Measurements from ENCODE around the gene TIMP4. TPM values are rescaled to one million over a fixed set of nuclear protein-coding genes. Genes with fewer than 3 reads are reported as not detected.
A peak's percentile ranks its signal among the peaks of the same experiment; 100 is the strongest.

Gene TIMP4
- polyA plus RNA-seq, 2 of the 4 experiments (the other 2 are of a cell fraction), result 15.7 to 16.0 TPM

DNA sequence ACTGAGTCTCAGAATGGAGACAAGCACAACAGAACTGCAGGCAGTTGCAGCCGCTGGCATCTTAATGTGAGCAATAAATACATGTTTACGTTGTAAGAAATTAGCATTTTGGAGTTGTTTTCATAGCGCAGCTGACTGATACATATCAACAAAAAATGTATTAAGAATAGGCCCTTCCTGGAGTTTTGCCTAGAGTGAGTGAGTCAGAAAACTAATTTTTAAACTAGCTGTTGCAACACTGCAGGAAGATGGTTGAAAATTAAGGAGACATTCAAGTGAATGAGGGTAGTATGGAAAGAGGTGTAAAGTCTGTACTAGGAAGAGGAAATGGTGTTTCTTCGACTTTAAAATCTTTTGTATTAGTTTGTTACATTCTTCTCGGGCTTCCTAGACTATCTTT, 39.6 kb upstream of the TIMP4 start (continued):
- TF ChIP-seq ZFP36 (IDR thresholded peaks at IDR 0.05; ENCODE audit: borderline replicate concordance, partially characterized antibody) (no peak), POLR2AphosphoS2 (conservative IDR thresholded peaks at IDR 0.05; ENCODE audit: low read length) (no peak)
- TF ChIP-seq, protein P1, sequence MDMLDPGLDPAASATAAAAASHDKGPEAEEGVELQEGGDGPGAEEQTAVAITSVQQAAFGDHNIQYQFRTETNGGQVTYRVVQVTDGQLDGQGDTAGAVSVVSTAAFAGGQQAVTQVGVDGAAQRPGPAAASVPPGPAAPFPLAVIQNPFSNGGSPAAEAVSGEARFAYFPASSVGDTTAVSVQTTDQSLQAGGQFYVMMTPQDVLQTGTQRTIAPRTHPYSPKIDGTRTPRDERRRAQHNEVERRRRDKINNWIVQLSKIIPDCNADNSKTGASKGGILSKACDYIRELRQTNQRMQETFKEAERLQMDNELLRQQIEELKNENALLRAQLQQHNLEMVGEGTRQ (IDR thresholded peaks at IDR 0.05), result no peak

DNA sequence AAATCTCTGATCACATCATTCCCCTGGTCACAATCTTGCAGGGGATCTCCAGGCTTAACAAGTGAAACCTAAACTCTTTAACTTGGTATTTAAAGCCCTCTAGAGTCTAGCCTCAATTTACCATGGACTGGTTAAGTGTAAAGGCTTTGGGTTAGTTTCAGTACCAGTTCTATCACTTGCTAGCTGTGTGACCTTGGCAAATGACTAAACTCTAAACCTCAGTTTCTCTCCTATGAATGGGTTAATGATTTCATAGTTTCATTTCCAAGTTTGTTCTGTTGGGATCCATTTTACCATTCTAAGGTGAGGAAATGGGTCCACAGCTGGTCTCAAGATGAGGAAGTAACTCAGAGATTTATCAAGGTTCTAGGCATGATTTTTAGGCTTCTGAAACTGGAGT, 38.8 kb upstream of the TIMP4 start:
- TF ChIP-seq HOXB13 (CRISPR knock-in tag; IDR thresholded peaks at IDR 0.05; ENCODE audit: low read depth), result no peak
- ChIA-PET CTCF (interaction anchor here (3.2 to 32.2 kb wide), 3 partner anchors 19 to 282 kb away, joined by 15 to 976 read pairs (median 239); partner anchors contain the start of gene TIMP4), POLR2A (no interaction called here)
- no peak overlapping the region for H3K4me2 ChIP-seq
- H3K4me3 ChIP-seq, result no peak overlapping the region
- H3K27ac ChIP-seq, result peak overlapping the region; percentile 60 to 94; a peak in 5 of 6 replicates
- DNase-seq (ENCODE audit: low read depth in 1 of 2, low spot score in 1 of 2) (no peak), FAIRE-seq (no peak), ATAC-seq (no peak)
- H3K4me1 ChIP-seq, result peaks cover 58% of the 10 kb centered on the region
- no peaks in the 10 kb centered on the region for H3K9me3 ChIP-seq

DNA sequence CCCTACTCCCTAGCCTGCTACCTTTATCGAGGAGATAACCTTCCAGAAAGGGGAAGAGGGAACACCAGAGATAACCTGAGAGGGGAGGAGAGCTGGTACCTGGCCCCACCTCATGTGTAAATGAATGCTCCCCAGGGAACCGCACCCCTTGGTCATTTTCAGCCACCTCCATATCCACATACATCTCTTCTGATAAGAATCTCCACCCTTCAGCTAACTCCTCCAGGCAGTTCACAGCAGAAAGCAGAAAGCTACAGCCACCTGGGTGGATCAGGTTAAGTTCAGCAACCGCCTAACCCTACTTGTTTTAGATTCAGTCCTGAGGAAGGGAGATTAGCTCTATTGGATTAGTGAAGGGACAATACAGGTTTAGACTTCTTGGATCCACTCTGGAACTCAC, 38.0 kb upstream of the TIMP4 start:
- POLR2A ChIA-PET, result no interaction called here
- no peak overlapping the region for H3K4me2 ChIP-seq

DNA sequence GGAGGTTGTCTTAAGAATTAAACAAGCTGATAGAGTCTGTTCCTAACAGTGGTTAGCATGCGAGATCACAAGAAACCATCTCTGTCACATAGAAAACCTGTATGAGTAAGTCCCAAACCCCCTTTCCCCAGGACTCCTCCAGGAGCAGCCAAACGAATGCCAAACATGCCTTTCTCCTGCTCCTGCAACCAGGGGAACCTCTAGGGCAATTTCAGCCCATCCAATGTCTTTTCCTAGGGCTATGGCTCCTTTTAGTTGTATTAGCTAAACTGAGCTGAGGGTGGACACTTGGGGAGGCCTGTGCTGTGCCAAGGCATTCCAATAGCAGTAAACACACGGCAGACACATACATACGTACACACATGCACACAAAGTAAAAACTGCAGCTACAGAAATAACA, 36.5 kb upstream of the TIMP4 start:
- no peak for DNase-seq (ENCODE audit: low read depth in 1 of 2, low spot score in 1 of 2)
- peak overlapping the region; percentile 80 for H3K4me2 ChIP-seq
- no peak; a peak in 1 of 6 replicates for ATAC-seq
- no peak for FAIRE-seq
- TF ChIP-seq NFE2L2 (conservative IDR thresholded peaks at IDR 0.05; ENCODE audit: low read length), result no peak
- no peak for TF ChIP-seq PHF8 (IDR thresholded peaks at IDR 0.05; ENCODE audit: borderline replicate concordance, low read depth)
- TF ChIP-seq SMC3 (IDR thresholded peaks at IDR 0.05), result no peak
- no peak for TF ChIP-seq MAFK (IDR thresholded peaks at IDR 0.05; ENCODE audit: partially characterized antibody)
- TF ChIP-seq ZSCAN20 (CRISPR knock-in tag; IDR thresholded peaks at IDR 0.05), result no peak
- TF ChIP-seq EHF (CRISPR knock-in tag; IDR thresholded peaks at IDR 0.05), result no peak
- no peak for TF ChIP-seq GATA3 (IDR thresholded peaks at IDR 0.05; ENCODE audit: borderline replicate concordance)
- TF ChIP-seq HOXB5 (CRISPR knock-in tag; IDR thresholded peaks at IDR 0.05), result no peak
- TF ChIP-seq RAD21 (conservative IDR thresholded peaks at IDR 0.05 in 1 of 2, IDR thresholded peaks at IDR 0.05 in 1 of 2), result no peak
- TF ChIP-seq, protein P2, sequence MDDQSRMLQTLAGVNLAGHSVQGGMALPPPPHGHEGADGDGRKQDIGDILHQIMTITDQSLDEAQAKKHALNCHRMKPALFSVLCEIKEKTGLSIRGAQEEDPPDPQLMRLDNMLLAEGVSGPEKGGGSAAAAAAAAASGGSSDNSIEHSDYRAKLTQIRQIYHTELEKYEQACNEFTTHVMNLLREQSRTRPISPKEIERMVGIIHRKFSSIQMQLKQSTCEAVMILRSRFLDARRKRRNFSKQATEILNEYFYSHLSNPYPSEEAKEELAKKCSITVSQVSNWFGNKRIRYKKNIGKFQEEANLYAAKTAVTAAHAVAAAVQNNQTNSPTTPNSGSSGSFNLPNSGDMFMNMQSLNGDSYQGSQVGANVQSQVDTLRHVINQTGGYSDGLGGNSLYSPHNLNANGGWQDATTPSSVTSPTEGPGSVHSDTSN (IDR thresholded peaks at IDR 0.05), result no peak
- TF ChIP-seq TP53 (CRISPR knock-in tag; IDR thresholded peaks at IDR 0.05), result no peak
- H3K9me3 ChIP-seq, result no peaks in the 10 kb centered on the region
- H3K4me3 ChIP-seq, result no peak overlapping the region
- 78% methylated on average over 4 of the region's 4 CpGs for WGBS (ENCODE audit: missing lambda C conversion rate)
- CTCF ChIA-PET, result interaction anchor here (0.6 to 32.2 kb wide), 16 partner anchors 9 to 290 kb away, joined by 3 to 976 read pairs (median 4); partner anchors contain the start of genes TIMP4 and TSEN2
- H3K27ac ChIP-seq, result peak overlapping the region; percentile 90 to 94
- POLR2A ChIA-PET, result interaction anchor here (0.6 to 1.1 kb wide), 2 partner anchors 37 to 91 kb away, joined by 3 to 5 read pairs; partner anchors contain the start of gene TIMP4
- peaks cover 62% of the 10 kb centered on the region for H3K4me1 ChIP-seq

More for the DNA sequence above, 38.0 kb upstream of the TIMP4 start:
- WGBS (ENCODE audit: missing lambda C conversion rate), result 87% methylated on average over 3 of the region's 3 CpGs
- CTCF ChIA-PET, result interaction anchor here (1.0 to 32.2 kb wide), 5 partner anchors 9 to 510 kb away, joined by 3 to 976 read pairs (median 15); partner anchors contain the start of gene TIMP4
- peak overlapping the region; percentile 60 to 94; a peak in 5 of 6 replicates for H3K27ac ChIP-seq
- TF ChIP-seq ESRRA (IDR thresholded peaks at IDR 0.05; ENCODE audit: borderline replicate concordance, low read length) (no peak), HOXB5 (CRISPR knock-in tag; IDR thresholded peaks at IDR 0.05) (no peak), EHMT2 (IDR thresholded peaks at IDR 0.05; ENCODE audit: low read depth) (no peak), JUN (IDR thresholded peaks at IDR 0.05) (no peak), BHLHE40 (IDR thresholded peaks at IDR 0.05; ENCODE audit: low read depth, low read length) (no peak), CHD2 (IDR thresholded peaks at IDR 0.05; ENCODE audit: low read length, partially characterized antibody) (no peak), NPAS2 (CRISPR knock-in tag; IDR thresholded peaks at IDR 0.05; ENCODE audit: borderline replicate concordance) (no peak)
- TF ChIP-seq, protein P3, sequence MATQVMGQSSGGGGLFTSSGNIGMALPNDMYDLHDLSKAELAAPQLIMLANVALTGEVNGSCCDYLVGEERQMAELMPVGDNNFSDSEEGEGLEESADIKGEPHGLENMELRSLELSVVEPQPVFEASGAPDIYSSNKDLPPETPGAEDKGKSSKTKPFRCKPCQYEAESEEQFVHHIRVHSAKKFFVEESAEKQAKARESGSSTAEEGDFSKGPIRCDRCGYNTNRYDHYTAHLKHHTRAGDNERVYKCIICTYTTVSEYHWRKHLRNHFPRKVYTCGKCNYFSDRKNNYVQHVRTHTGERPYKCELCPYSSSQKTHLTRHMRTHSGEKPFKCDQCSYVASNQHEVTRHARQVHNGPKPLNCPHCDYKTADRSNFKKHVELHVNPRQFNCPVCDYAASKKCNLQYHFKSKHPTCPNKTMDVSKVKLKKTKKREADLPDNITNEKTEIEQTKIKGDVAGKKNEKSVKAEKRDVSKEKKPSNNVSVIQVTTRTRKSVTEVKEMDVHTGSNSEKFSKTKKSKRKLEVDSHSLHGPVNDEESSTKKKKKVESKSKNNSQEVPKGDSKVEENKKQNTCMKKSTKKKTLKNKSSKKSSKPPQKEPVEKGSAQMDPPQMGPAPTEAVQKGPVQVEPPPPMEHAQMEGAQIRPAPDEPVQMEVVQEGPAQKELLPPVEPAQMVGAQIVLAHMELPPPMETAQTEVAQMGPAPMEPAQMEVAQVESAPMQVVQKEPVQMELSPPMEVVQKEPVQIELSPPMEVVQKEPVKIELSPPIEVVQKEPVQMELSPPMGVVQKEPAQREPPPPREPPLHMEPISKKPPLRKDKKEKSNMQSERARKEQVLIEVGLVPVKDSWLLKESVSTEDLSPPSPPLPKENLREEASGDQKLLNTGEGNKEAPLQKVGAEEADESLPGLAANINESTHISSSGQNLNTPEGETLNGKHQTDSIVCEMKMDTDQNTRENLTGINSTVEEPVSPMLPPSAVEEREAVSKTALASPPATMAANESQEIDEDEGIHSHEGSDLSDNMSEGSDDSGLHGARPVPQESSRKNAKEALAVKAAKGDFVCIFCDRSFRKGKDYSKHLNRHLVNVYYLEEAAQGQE (IDR thresholded peaks at IDR 0.05), result no peak
- TF ChIP-seq, protein P4, sequence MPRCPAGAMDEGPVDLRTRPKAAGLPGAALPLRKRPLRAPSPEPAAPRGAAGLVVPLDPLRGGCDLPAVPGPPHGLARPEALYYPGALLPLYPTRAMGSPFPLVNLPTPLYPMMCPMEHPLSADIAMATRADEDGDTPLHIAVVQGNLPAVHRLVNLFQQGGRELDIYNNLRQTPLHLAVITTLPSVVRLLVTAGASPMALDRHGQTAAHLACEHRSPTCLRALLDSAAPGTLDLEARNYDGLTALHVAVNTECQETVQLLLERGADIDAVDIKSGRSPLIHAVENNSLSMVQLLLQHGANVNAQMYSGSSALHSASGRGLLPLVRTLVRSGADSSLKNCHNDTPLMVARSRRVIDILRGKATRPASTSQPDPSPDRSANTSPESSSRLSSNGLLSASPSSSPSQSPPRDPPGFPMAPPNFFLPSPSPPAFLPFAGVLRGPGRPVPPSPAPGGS (IDR thresholded peaks at IDR 0.05), result no peak
- H3K9me3 ChIP-seq, result no peaks in the 10 kb centered on the region
- ATAC-seq, result no peak
- H3K4me1 ChIP-seq, result peaks cover 62% of the 10 kb centered on the region
- no peak for DNase-seq (ENCODE audit: low read depth in 1 of 2, low spot score in 1 of 2)
- no peak overlapping the region for H3K4me3 ChIP-seq
- no peak for FAIRE-seq

Measured in A549 (cell line).